HG02642 (cell line): ENCODE results near the gene ZC3H10.
"Not testable (repeated sequence)": the region's sequence is repeated elsewhere in the genome, so short reads cannot be mapped to it uniquely, and the experiment has no call there.

ENCODE experiments used
- ATAC-seq: cut with Tn5 transposase; IDR thresholded peaks from one replicate; pipeline ENCODE4 v1.9.1; 2021; ENCODE audit warnings: mild to moderate bottlenecking; ENCODE audit not compliant: unreplicated experiment, poor library complexity

The ZC3H10 gene

GRCh38 chr12:56117778-56118687, at the start of gene ZC3H10:
Gene ZC3H10 (plus strand): TSS chr12:56118266. CDS start chr12:56120563, 2,297 bp downstream.
- peak; percentile 84 for ATAC-seq

DNA sequence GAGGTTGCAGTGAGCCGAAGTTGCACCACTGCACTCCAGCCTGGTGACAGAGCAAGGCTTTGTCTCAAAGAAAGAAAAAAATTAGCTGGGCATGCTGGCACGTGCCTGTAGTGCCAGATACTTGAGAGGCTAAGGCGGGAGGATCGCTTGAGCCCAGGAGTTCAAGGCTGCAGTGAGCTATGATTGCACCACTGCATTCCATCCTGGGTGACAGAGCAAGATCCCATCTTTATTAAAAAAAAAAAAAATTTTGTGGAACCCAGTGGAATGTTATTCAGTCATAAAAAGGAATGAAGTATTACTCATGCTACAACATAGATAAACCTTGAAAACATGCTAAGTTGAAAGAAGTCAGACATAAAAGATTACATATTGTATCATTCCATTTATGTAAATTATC, 46.4 kb upstream of the ZC3H10 start:
- ATAC-seq: no peak

DNA sequence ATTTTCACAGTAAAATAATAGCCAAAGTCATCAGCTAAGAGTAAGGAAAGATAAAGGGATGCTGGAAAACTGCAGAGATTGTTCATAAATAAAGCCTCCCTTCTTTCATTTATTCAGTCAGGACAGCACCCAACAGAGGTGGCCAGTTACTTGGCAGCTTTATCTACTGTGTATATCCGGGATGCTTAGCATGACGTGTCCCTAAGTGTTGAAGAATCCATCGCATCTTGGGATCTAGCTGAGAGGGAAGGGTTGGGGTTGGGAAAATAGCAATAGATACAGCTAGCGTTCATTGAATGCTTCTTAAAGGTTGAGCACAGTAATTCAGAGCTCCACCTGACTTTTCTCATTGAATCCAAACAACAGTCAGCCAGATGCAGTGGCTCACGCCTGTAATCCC, 43.7 kb upstream of the ZC3H10 start:
- no peak for ATAC-seq

GRCh38 chr12:56077966-56078365, 40.1 kb upstream of the ZC3H10 start:
- not testable (repeated sequence) for ATAC-seq

DNA sequence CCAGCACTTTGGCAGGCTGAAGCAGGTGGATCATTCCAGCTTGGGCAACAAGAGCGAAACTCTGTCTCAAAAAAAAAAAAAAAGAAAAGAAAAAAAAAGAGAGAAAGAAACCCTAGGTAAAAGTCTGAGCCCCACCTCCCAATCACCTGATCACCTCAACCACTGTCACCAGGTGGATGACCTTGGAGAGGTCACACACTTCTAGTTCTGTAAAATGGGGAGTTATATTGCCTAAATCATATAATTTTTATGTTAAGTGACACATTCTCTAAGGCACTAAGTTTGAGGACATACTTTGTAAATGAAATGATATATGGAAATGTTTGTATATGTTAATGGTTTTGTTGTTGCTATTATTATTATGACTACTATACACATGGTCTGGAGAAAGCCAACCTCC, 39.6 kb upstream of the ZC3H10 start:
- no peak for ATAC-seq

DNA sequence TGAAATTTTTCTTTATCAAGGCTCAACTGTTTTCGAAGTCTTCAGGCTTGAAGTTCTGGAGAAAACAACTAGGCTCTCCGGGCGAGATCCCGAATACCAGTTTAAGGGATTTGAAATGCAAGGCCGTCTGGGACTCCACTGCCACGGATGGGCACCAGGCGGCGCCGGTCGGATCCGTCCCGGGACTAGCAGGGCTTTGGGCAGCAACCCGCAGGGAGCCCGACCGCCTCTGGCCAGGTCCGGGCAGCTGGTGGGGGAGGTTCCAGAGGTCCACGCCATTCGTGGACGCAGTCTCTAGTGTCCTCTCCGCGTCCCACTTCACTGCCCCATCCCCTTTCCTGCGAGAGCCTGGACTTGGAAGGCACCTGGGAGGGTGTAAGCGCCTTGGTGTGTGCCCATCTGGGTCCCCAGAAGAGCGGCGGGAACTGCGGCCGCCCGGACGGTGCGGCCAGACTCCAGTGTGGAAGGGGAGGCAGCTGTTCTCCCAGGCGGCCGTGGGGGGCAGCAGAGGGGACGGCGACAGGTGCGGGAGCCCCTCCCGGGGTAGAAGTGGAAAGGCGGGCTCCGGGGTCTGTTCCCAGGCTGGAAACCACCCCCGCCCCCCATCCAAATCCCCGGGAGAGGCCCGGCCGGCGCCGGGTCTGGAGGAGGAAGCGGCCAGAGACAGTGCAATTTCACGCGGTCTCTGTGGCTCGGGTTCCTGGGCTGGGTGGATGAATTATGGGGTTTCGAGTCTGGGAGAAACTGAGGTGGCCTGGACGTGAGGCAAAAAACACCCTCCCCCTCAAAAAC, 38.9 kb upstream of the ZC3H10 start:
- peak; percentile 78 for ATAC-seq

GRCh38 chr12:56079723-56080555, 38.1 kb upstream of the ZC3H10 start, which contains the start of gene ERBB3:
Gene ERBB3 (plus strand): TSS chr12:56080165. CDS start chr12:56080301, 136 bp downstream.
- ATAC-seq: peak; percentile 38

DNA sequence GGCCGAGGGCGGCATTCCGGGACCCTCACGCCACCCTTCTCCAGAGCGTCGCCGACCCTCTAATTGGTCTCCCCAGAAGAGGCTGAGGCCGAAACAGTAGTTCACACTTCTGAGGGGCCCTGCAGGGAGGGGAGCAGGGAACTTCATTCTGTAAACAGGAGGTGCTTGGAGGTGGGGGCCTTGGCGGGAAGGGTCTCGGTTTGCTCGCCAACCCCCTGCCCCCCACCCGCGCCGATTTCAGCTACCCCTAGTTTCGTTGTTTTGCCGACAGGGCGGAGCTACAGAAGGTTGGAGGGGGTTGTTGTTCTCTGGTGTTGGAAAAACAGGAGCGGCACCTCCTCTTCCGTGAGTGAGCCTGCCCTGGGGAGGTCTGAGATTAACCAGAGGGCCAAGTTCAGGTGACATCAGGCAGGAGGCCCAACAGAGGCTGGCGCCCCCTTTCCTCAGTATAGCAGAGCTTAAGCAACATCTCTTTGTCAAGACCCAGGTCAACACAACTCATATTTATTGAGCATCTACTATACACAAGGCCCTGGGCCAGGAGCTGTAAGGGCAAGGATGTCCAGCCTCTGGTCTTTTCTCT, 37.4 kb upstream of the ZC3H10 start:
- no peak for ATAC-seq

GRCh38 chr12:56081393-56082347, 36.4 kb upstream of the ZC3H10 start:
- ATAC-seq: no peak

DNA sequence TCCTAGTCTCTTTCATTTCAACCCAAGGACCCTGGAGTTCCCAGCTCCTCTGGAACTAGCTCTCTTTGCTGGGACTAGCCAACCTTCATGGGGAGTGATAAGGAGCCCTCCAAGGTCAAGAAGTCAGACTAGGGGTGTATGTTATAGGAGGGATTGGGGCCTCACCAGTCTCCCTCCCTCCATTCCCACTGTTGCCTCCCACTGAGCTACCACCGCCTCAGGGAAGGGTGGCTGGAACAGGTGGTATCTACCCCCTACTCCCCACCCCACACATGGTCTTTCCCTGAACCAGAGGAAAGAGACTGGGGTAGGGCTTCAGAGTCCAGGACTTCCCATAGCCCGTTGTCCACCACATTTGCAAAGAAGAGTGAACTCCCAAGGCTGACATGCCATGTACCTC, 35.7 kb upstream of the ZC3H10 start:
- no peak for ATAC-seq

DNA sequence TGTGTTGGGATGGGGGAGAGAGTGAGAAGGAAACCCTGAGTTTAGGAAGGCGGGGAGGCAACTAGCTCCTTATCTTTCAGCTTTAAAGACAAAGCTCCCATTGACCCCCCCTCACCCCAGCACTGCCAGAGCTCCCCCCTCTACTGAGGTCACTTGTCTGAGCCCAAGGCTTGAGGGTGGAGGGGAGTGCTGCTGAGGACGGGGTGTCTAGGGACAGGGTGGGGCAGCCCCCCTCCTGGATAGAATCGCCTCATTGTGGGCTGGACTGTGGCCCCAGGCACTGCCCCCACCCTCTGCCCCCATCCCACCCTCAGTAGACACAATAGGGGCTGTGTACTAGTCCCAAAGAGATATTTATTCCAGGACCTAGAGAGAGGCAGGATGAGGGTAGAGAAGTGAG, 35.1 kb upstream of the ZC3H10 start:
- no peak for ATAC-seq

DNA sequence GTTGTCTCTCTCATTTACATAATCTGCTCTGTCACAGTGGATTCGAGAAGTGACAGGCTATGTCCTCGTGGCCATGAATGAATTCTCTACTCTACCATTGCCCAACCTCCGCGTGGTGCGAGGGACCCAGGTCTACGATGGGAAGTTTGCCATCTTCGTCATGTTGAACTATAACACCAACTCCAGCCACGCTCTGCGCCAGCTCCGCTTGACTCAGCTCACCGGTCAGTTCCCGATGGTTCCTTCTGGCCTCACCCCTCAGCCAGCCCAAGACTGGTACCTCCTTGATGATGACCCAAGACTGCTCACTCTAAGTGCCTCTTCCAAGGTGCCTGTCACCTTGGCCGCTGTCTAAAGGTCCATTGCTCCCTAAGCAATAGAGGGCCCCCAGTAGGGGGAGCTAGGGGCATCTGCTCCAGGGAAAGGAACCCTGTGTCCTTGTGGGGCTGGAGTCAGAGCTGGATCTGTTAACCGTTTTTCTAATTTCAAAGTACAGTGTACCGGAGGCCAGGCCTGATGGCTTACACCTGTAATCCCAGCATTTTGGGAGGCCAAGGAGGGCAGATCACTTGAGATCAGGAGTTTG, 33.0 kb upstream of the ZC3H10 start:
- no peak for ATAC-seq

DNA sequence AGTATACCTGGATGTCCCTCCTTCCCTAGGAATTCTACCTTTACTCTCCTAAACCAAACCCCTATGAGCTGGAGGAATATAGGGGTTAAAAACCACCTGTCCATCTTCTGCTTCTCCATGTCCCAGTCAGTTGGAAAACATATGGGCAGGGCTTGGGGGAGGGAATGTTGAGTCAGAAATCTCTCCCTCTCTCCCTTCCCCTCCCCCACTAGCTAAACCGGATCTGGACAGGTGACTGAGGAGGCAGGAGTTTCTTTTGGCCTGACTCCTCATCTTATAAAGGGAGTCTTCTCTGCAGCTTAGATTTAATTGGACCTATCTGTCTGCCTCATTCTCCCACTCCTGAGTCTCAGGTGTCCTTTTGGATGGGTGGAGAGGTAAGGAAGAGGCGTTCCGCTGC, 32.0 kb upstream of the ZC3H10 start:
- ATAC-seq: no peak

DNA sequence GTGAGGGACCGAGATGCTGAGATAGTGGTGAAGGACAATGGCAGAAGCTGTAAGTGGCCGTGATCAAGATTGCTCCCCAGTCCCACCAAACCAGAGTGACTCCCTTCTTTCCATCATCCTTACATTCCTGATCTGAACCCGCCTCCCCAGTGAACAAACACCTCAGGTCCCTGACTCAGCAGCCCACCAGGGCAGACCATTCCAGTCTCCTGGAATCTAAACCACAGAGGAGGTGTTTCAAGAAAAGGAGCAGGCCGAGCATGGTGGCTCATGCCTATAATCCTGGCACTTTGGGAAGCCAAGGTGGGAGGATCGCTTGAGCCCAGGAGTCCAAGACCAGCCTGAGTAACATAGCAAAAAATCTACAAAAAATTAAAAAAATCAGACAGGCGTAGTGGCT, 31.5 kb upstream of the ZC3H10 start:
- no peak for ATAC-seq

- ATAC-seq: no peak
These were observed 30.8 kb upstream of the ZC3H10 start for GRCh38 chr12:56087220-56087619.

DNA sequence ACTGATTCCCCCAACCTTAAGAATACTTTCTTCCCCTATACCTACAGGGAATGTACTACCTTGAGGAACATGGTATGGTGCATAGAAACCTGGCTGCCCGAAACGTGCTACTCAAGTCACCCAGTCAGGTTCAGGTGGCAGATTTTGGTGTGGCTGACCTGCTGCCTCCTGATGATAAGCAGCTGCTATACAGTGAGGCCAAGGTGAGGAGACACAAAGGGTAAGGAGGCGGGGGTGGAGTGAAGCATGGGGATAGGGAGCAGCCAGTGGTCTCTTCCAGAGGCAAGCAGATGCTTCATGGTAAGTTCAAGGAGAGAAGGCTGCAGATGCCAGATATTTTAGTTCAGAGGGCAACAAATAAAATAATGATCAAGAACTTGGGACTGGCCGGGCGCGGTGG, 20.3 kb upstream of the ZC3H10 start:
- ATAC-seq: no peak

DNA sequence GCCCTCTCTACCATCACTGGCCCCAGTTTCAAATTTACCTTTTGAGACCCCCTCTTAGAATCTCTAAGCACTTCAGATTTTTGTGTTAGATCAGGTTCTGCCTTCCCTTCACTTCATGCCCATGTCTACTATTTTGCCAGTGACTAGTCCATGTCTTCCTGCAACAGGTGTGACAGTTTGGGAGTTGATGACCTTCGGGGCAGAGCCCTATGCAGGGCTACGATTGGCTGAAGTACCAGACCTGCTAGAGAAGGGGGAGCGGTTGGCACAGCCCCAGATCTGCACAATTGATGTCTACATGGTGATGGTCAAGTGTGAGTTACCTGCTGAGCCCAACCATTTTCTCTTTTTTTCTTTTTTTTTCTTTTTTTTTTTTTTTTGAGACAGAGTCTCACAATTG, 19.5 kb upstream of the ZC3H10 start:
- no peak for ATAC-seq

DNA sequence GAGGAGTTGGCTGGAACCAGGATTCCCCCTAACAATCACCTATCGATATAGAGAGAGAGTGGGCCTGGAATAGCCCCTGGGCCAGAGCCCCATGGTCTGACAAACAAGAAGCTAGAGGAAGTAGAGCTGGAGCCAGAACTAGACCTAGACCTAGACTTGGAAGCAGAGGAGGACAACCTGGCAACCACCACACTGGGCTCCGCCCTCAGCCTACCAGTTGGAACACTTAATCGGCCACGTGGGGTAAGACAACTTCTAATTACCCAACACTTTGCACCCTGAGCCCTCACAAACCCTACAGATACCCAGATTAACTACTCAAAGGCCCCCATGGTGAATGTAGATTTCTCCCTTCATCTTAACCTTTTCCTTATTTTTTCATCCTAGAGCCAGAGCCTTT, 18.3 kb upstream of the ZC3H10 start:
- no peak for ATAC-seq

DNA sequence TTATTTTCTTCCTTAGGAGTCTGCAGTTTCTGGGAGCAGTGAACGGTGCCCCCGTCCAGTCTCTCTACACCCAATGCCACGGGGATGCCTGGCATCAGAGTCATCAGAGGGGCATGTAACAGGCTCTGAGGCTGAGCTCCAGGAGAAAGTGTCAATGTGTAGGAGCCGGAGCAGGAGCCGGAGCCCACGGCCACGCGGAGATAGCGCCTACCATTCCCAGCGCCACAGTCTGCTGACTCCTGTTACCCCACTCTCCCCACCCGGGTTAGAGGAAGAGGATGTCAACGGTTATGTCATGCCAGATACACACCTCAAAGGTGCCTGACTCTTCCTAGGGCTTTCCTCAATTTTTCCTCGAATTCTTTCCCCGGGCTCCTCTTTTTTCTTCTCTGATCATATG, 17.0 kb upstream of the ZC3H10 start:
- no peak for ATAC-seq
